OCI-LY7 (cell line): Measurements from ENCODE around the gene TRNT1. TPM values are rescaled to one million over a fixed set of nuclear protein-coding genes. Genes with fewer than 3 reads are reported as not detected.

ENCODE experiments used
- BruUV-seq: library from RNA; stranded (reverse); fragments of 400-500 nt; replicated peaks from 2 replicates; lab custom pipeline; 2021; lab: Mats Ljungman, UMichigan
- CTCF ChIA-PET: fragments of 300-600 bp; sonication (Branson Sonifier 250); formaldehyde crosslinking; loops from one replicate; lab custom pipeline; 2022; ENCODE audit warnings: antibody characterized with exemption; ENCODE audit not compliant: unreplicated experiment; lab: Charles Lee
- POLR2A ChIA-PET: fragments of 300-600 bp; sonication (Branson Sonifier 250); formaldehyde crosslinking; loops from one replicate; lab custom pipeline; 2022; ENCODE audit warnings: antibody characterized with exemption; lab: Charles Lee
- DNase-seq: peaks from one replicate; pipeline ENCODE4 v3.0.0-alpha.2; 2015; ENCODE audit warnings: low spot score
- H2AFZ ChIP-seq: fragments of 200-600 bp; sonication (generic), shearing (Covaris generic); 2 replicates; pipeline ENCODE4 v1.6.1; 2014; ENCODE audit warnings: mild to moderate bottlenecking, antibody characterized with exemption, low read length, moderate library complexity
- H3K27ac ChIP-seq: fragments of 200-600 bp; sonication (generic); 2 replicates; pipeline ENCODE4 v1.5.1; 2014; ENCODE audit warnings: mixed run types, low read depth, mild to moderate bottlenecking, moderate library complexity, low read length, inconsistent platforms; ENCODE audit not compliant: poor library complexity, severe bottlenecking
- H3K36me3 ChIP-seq: fragments of 200-600 bp; sonication (generic); 2 replicates; pipeline ENCODE4 v1.6.1; 2014; ENCODE audit warnings: mild to moderate bottlenecking, antibody characterized with exemption, low read length, moderate library complexity, mixed read lengths; ENCODE audit not compliant: insufficient read depth
- H3K4me1 ChIP-seq: fragments of 200-600 bp; sonication (generic); 2 replicates; pipeline ENCODE4 v1.5.1; 2014; ENCODE audit warnings: mild to moderate bottlenecking, low read length; ENCODE audit not compliant: insufficient read depth, poor library complexity, severe bottlenecking
- H3K4me2 ChIP-seq: fragments of 200-600 bp; sonication (generic); 2 replicates; pipeline ENCODE4 v1.6.1; 2014; ENCODE audit warnings: mild to moderate bottlenecking, low read length
- H3K4me3 ChIP-seq: fragments of 200-600 bp; sonication (generic); 2 replicates; pipeline ENCODE4 v1.5.1; 2014; ENCODE audit warnings: mild to moderate bottlenecking, low read depth, low read length; ENCODE audit not compliant: poor library complexity, severe bottlenecking
- H3K79me2 ChIP-seq: fragments of 200-600 bp; sonication (generic); 2 replicates; pipeline ENCODE4 v1.6.1; 2016; ENCODE audit warnings: low read depth, mild to moderate bottlenecking, low read length, moderate library complexity, mixed read lengths; ENCODE audit not compliant: insufficient read depth
- H3K9me2 ChIP-seq: fragments of 200-600 bp; sonication (generic); 2 replicates; pipeline ENCODE4 v1.6.1; 2016; ENCODE audit warnings: mild to moderate bottlenecking, low read length, mixed read lengths; ENCODE audit not compliant: insufficient read depth
- H3K9me3 ChIP-seq: fragments of 200-600 bp; sonication (generic); 2 replicates; pipeline ENCODE4 v1.6.1; 2014; ENCODE audit warnings: mild to moderate bottlenecking, mixed run types, low read length, mixed read lengths
- H4K20me1 ChIP-seq: fragments of 200-600 bp; sonication (generic); 2 replicates; pipeline ENCODE4 v1.6.1; 2014; ENCODE audit warnings: mild to moderate bottlenecking, antibody characterized with exemption, low read length, moderate library complexity, mixed read lengths; ENCODE audit not compliant: insufficient read depth
- CTCF ChIP-seq: fragments of 200-600 bp; sonication (generic); conservative IDR thresholded peaks from 2 replicates; pipeline ENCODE4 v1.5.1; 2014; ENCODE audit warnings: mild to moderate bottlenecking, antibody characterized with exemption, low read length, moderate library complexity, mixed read lengths
- EZH2phosphoT487 ChIP-seq: fragments of 200-600 bp; sonication (generic); IDR thresholded peaks from 2 replicates; pipeline ENCODE4 v1.6.1; 2018; ENCODE audit warnings: low read depth, borderline replicate concordance, mild to moderate bottlenecking, mixed run types, antibody characterized with exemption, low read length, moderate library complexity, mixed read lengths
- intact Hi-C: fragments of 100-400 bp; cut with micrococcal nuclease; formaldehyde crosslinking; loops from one replicate; pipeline ENCODE4 v1.10.0; 2022; ENCODE audit not compliant: unreplicated experiment
- total RNA-seq, 2 experiments: library from RNA; depleted of rRNA in 1 of 2; stranded (reverse); fragments of >200 nt in 1 of 2; shearing (Covaris generic) in 1 of 2; gene quantifications; 2 replicates each; pipeline ENCODE4 v1.2.3, GENCODE V29; 2014 to 2022

The TRNT1 gene
- total RNA-seq, 2 experiments from 2014 or later = 46.5 to 58.6 TPM

GRCh38 chr3:3101660-3102458 is 24.9 kb upstream of the TRNT1 start:
- Histone ChIP-seq H4K20me1 (no peaks in the 10 kb centered on the region), H3K4me1 (peaks cover 5% of the 10 kb centered on the region), H3K79me2 (no peaks in the 10 kb centered on the region), H3K36me3 (no peaks in the 10 kb centered on the region), H3K4me3 (no peak overlapping the region), H3K9me3 (no peaks in the 10 kb centered on the region), H3K27ac (no peak overlapping the region), H3K9me2 (no peaks in the 10 kb centered on the region), H3K4me2 (no peak overlapping the region), H2AFZ (no peak overlapping the region)
- CTCF ChIA-PET = no interaction called here
- POLR2A ChIA-PET = interaction anchor here (0.7 to 0.8 kb wide), 2 partner anchors 11 to 1899 kb away, joined by 3 read pairs; no protein-coding TSS in a partner anchor
- TF ChIP-seq EZH2phosphoT487 = no peak
- no peak for TF ChIP-seq CTCF
- BruUV-seq = no TSS peak
- intact Hi-C loops = no loop called here
- no peak for DNase-seq

GRCh38 chr3:3102751-3103150 is 24.0 kb upstream of the TRNT1 start:
- TF ChIP-seq EZH2phosphoT487 (no peak), CTCF (no peak)
- intact Hi-C loops = no loop called here
- ChIA-PET CTCF (no interaction called here), POLR2A (no interaction called here)
- Histone ChIP-seq H3K9me2 (no peaks in the 10 kb centered on the region; the same call in 1 of the 2 replicates), H3K36me3 (no peaks in the 10 kb centered on the region), H3K4me2 (no peak overlapping the region), H3K27ac (no peak overlapping the region), H3K9me3 (no peaks in the 10 kb centered on the region), H3K79me2 (no peaks in the 10 kb centered on the region), H3K4me3 (no peak overlapping the region), H4K20me1 (no peaks in the 10 kb centered on the region), H3K4me1 (peaks cover 5% of the 10 kb centered on the region), H2AFZ (no peak overlapping the region)
- no peak for DNase-seq
- no TSS peak for BruUV-seq

GRCh38 chr3:3105246-3105645 is 21.5 kb upstream of the TRNT1 start:
- no peak overlapping the region for H3K4me3 ChIP-seq
- DNase-seq = no peak
- no TSS peak for BruUV-seq
- no peak overlapping the region for H2AFZ ChIP-seq
- CTCF ChIA-PET = no interaction called here
- TF ChIP-seq EZH2phosphoT487 (no peak), CTCF (no peak)
- H4K20me1 ChIP-seq = no peaks in the 10 kb centered on the region
- POLR2A ChIA-PET = interaction anchor here (1.3 kb wide), 1 partner anchor 11 kb away, joined by 5 read pairs; no protein-coding TSS in a partner anchor
- H3K9me3 ChIP-seq = no peaks in the 10 kb centered on the region
- no peaks in the 10 kb centered on the region; the same call in 1 of the 2 replicates for H3K9me2 ChIP-seq
- intact Hi-C loops = no loop called here
- H3K79me2 ChIP-seq = no peaks in the 10 kb centered on the region
- no peak overlapping the region for H3K27ac ChIP-seq
- H3K36me3 ChIP-seq = no peaks in the 10 kb centered on the region
- no peak overlapping the region for H3K4me2 ChIP-seq
- peaks cover 5% of the 10 kb centered on the region for H3K4me1 ChIP-seq
